GM12878 (cell line): Measurements from ENCODE around the gene CTBP1.

Source experiments
- BHLHE40 ChIP-seq, 2 experiments: fragments of 450-650 bp in 1 of 2; IDR thresholded peaks; 2 replicates each; pipeline ENCODE4 v1.6.1; 2011 to 2017; ENCODE audit warnings: low read depth in 2 of 2, borderline replicate concordance in 1 of 2, improper control_type of control experiment in 1 of 2, low read length in 1 of 2, mild to moderate bottlenecking in 1 of 2
- CEBPB ChIP-seq, 2 experiments: fragments of 150-350 bp in 1 of 2; IDR thresholded peaks; 2 replicates each; pipeline ENCODE4 v1.6.1; 2012 to 2014; ENCODE audit warnings: low read depth in 2 of 2, low read length in 2 of 2, borderline replicate concordance in 1 of 2, inconsistent platforms in 1 of 2
- EGR1 ChIP-seq, 2 experiments: IDR thresholded peaks; 1 replicate in 1 of 2; 2 replicates in 1 of 2; pipeline ENCODE4 v1.6.1; 2011 to 2012; ENCODE audit warnings: low read depth in 2 of 2, low read length in 2 of 2, borderline replicate concordance in 1 of 2, mild to moderate bottlenecking in 1 of 2, moderate library complexity in 1 of 2
- IKZF2 ChIP-seq, 2 experiments: fragments of 450-650 bp; IDR thresholded peaks; 2 replicates each; pipeline ENCODE4 v1.6.1; 2017; ENCODE audit warnings: mild to moderate bottlenecking in 2 of 2, moderate library complexity in 2 of 2
- POLR2A ChIP-seq: IDR thresholded peaks from 2 replicates; pipeline ENCODE4 v1.6.1; 2011; ENCODE audit warnings: low read depth, mild to moderate bottlenecking, low read length
- SPI1 ChIP-seq: IDR thresholded peaks from 2 replicates; pipeline ENCODE4 v1.6.1; 2011; ENCODE audit warnings: low read depth, mild to moderate bottlenecking, low read length, moderate library complexity, borderline replicate concordance; ENCODE audit not compliant: insufficient read depth
- ZNF274 ChIP-seq: IDR thresholded peaks from one replicate; pipeline ENCODE4 v1.8.0; 2011; ENCODE audit not compliant: insufficient read length, insufficient read depth
- TF ChIP-seq, protein P1 (sequence below): IDR thresholded peaks from 2 replicates; pipeline ENCODE4 v1.6.1; 2011; ENCODE audit warnings: mild to moderate bottlenecking, low read depth, low read length, moderate library complexity; ENCODE audit not compliant: insufficient replicate concordance
- TF ChIP-seq, protein P2 (sequence below), 3 experiments: IDR thresholded peaks in 2 of 3; conservative IDR thresholded peaks in 1 of 3; 2 replicates each; pipeline ENCODE4 v1.5.1; 2011; ENCODE audit warnings: low read depth in 3 of 3, low read length in 3 of 3, mild to moderate bottlenecking in 3 of 3, control low read depth in 2 of 3, moderate library complexity in 2 of 3, inconsistent platforms in 1 of 3, mixed read lengths in 1 of 3; ENCODE audit not compliant: control insufficient read depth in 2 of 3, insufficient read depth in 1 of 3; ENCODE audit errors: extremely low read depth in 1 of 3
- TF ChIP-seq, protein P3 (sequence below): fragments of 450-650 bp; IDR thresholded peaks from 2 replicates; pipeline ENCODE4 v1.6.1; 2017; ENCODE audit warnings: mild to moderate bottlenecking, moderate library complexity

DNA sequence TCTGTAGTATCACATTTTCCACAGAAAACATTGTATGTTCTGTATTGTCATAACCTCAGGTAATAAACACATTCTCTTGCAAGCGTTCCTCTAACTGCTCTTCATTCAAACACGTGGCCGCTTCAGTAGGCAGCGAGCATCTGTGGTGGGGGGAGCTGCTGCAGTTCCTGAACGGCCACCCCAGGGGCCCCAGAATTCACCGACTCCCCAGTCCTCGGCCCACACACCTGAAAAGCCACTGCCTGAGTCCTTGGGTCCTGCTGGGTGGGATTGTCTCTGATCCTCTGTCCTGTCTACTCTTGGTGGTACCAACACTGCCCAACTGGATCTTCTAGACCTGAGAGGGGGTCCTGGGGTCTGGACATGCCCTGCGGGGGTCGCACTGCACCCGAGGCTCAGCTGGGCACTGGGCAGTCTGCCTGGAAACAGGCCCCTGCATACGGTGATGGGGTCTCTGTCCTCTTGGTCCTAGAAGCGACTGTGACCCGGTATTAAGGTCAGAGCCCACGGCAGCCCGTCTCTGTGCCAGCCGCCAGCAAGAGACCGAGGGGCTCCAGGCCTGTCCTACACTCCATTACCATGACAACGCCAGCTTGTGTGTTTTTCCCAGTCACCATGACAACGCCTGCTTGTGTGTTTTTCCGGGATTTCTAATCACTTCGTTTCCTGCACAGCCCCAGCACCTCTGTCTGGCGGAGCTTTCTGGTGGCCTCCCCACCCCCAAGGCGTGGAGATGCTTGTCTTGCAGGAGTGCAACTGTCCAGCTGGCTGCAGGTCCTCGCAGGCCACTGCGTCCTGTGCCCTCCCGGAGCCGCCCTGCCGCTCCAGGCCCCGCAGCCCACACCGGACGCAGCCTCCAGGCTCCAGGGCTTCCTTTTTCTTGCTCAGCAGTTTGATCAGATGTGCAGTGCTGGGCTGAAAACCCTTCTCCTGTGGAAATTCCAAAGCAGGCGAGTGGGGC, 16.0 kb downstream of the CTBP1 start:
- TF ChIP-seq, protein P1, sequence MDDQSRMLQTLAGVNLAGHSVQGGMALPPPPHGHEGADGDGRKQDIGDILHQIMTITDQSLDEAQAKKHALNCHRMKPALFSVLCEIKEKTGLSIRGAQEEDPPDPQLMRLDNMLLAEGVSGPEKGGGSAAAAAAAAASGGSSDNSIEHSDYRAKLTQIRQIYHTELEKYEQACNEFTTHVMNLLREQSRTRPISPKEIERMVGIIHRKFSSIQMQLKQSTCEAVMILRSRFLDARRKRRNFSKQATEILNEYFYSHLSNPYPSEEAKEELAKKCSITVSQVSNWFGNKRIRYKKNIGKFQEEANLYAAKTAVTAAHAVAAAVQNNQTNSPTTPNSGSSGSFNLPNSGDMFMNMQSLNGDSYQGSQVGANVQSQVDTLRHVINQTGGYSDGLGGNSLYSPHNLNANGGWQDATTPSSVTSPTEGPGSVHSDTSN = no peak
- no peak for TF ChIP-seq POLR2A
- TF ChIP-seq, protein P2, sequence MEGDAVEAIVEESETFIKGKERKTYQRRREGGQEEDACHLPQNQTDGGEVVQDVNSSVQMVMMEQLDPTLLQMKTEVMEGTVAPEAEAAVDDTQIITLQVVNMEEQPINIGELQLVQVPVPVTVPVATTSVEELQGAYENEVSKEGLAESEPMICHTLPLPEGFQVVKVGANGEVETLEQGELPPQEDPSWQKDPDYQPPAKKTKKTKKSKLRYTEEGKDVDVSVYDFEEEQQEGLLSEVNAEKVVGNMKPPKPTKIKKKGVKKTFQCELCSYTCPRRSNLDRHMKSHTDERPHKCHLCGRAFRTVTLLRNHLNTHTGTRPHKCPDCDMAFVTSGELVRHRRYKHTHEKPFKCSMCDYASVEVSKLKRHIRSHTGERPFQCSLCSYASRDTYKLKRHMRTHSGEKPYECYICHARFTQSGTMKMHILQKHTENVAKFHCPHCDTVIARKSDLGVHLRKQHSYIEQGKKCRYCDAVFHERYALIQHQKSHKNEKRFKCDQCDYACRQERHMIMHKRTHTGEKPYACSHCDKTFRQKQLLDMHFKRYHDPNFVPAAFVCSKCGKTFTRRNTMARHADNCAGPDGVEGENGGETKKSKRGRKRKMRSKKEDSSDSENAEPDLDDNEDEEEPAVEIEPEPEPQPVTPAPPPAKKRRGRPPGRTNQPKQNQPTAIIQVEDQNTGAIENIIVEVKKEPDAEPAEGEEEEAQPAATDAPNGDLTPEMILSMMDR (IDR thresholded peaks at IDR 0.05 in 2 of 3, conservative IDR thresholded peaks at IDR 0.05 in 1 of 3; ENCODE audit: control insufficient read depth in 2 of 3, extremely low read depth in 1 of 3, insufficient read depth in 1 of 3, low read depth in 3 of 3, low read length in 3 of 3) = no peak
- no peak for TF ChIP-seq CEBPB (IDR thresholded peaks at IDR 0.05; ENCODE audit: borderline replicate concordance in 1 of 2, low read depth in 2 of 2, low read length in 2 of 2)
- no peak for TF ChIP-seq EGR1 (IDR thresholded peaks at IDR 0.05; ENCODE audit: borderline replicate concordance in 1 of 2, low read depth in 2 of 2, low read length in 2 of 2)
- TF ChIP-seq BHLHE40 (IDR thresholded peaks at IDR 0.05; ENCODE audit: borderline replicate concordance in 1 of 2, low read depth in 2 of 2, low read length in 1 of 2) = no peak
- TF ChIP-seq ZNF274 = no peak
- no peak for TF ChIP-seq SPI1
- TF ChIP-seq, protein P3, sequence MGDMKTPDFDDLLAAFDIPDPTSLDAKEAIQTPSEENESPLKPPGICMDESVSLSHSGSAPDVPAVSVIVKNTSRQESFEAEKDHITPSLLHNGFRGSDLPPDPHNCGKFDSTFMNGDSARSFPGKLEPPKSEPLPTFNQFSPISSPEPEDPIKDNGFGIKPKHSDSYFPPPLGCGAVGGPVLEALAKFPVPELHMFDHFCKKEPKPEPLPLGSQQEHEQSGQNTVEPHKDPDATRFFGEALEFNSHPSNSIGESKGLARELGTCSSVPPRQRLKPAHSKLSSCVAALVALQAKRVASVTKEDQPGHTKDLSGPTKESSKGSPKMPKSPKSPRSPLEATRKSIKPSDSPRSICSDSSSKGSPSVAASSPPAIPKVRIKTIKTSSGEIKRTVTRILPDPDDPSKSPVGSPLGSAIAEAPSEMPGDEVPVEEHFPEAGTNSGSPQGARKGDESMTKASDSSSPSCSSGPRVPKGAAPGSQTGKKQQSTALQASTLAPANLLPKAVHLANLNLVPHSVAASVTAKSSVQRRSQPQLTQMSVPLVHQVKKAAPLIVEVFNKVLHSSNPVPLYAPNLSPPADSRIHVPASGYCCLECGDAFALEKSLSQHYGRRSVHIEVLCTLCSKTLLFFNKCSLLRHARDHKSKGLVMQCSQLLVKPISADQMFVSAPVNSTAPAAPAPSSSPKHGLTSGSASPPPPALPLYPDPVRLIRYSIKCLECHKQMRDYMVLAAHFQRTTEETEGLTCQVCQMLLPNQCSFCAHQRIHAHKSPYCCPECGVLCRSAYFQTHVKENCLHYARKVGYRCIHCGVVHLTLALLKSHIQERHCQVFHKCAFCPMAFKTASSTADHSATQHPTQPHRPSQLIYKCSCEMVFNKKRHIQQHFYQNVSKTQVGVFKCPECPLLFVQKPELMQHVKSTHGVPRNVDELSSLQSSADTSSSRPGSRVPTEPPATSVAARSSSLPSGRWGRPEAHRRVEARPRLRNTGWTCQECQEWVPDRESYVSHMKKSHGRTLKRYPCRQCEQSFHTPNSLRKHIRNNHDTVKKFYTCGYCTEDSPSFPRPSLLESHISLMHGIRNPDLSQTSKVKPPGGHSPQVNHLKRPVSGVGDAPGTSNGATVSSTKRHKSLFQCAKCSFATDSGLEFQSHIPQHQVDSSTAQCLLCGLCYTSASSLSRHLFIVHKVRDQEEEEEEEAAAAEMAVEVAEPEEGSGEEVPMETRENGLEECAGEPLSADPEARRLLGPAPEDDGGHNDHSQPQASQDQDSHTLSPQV = no peak
- no peak for TF ChIP-seq IKZF2 (IDR thresholded peaks at IDR 0.05)
